ENCODE measurements around the gene SLC66A2. TPM values are rescaled to one million over a fixed set of nuclear protein-coding genes. Genes with fewer than 3 reads are reported as not detected.

Gene SLC66A2
- total RNA-seq, 1 donor from 2014 or later: 35.1 TPM

GRCh38 chr18:79915161-79916127 is 36.0 kb downstream of the SLC66A2 start:
- H3K27me3 Mint-ChIP-seq (ENCODE audit: unreplicated experiment): no peaks in the 10 kb centered on the region
- peaks cover 38% of the 10 kb centered on the region for H3K36me3 Mint-ChIP-seq (ENCODE audit: unreplicated experiment)
- peaks cover 3% of the 10 kb centered on the region for H3K4me1 Mint-ChIP-seq (ENCODE audit: unreplicated experiment)

GRCh38 chr18:79914614-79915160 is 36.8 kb downstream of the SLC66A2 start:
- H3K4me1 Mint-ChIP-seq (ENCODE audit: unreplicated experiment): peaks cover 3% of the 10 kb centered on the region
- no peaks in the 10 kb centered on the region for H3K27me3 Mint-ChIP-seq (ENCODE audit: unreplicated experiment)
- no peak overlapping the region for H3K27ac Mint-ChIP-seq (ENCODE audit: unreplicated experiment)
- TF ChIP-seq, protein P1, sequence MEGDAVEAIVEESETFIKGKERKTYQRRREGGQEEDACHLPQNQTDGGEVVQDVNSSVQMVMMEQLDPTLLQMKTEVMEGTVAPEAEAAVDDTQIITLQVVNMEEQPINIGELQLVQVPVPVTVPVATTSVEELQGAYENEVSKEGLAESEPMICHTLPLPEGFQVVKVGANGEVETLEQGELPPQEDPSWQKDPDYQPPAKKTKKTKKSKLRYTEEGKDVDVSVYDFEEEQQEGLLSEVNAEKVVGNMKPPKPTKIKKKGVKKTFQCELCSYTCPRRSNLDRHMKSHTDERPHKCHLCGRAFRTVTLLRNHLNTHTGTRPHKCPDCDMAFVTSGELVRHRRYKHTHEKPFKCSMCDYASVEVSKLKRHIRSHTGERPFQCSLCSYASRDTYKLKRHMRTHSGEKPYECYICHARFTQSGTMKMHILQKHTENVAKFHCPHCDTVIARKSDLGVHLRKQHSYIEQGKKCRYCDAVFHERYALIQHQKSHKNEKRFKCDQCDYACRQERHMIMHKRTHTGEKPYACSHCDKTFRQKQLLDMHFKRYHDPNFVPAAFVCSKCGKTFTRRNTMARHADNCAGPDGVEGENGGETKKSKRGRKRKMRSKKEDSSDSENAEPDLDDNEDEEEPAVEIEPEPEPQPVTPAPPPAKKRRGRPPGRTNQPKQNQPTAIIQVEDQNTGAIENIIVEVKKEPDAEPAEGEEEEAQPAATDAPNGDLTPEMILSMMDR (IDR thresholded peaks at IDR 0.05): no peak
- no peak overlapping the region for H3K4me3 Mint-ChIP-seq (ENCODE audit: unreplicated experiment)
- peak; percentile 68 for DNase-seq (ENCODE audit: extremely low spot score, unreplicated experiment)
- peaks cover 39% of the 10 kb centered on the region for H3K36me3 Mint-ChIP-seq (ENCODE audit: unreplicated experiment)
- no peaks in the 10 kb centered on the region for H3K9me3 Mint-ChIP-seq (ENCODE audit: unreplicated experiment)

More at GRCh38 chr18:79915161-79916127, 36.0 kb downstream of the SLC66A2 start:
- Mint-ChIP-seq H3K9me3 (ENCODE audit: unreplicated experiment) (no peaks in the 10 kb centered on the region), H3K27ac (ENCODE audit: unreplicated experiment) (no peak overlapping the region), H3K4me3 (ENCODE audit: unreplicated experiment) (no peak overlapping the region)
- peak; percentile 82 for DNase-seq (ENCODE audit: extremely low spot score, unreplicated experiment)
- TF ChIP-seq, protein P1 (IDR thresholded peaks at IDR 0.05): no peak

DNA sequence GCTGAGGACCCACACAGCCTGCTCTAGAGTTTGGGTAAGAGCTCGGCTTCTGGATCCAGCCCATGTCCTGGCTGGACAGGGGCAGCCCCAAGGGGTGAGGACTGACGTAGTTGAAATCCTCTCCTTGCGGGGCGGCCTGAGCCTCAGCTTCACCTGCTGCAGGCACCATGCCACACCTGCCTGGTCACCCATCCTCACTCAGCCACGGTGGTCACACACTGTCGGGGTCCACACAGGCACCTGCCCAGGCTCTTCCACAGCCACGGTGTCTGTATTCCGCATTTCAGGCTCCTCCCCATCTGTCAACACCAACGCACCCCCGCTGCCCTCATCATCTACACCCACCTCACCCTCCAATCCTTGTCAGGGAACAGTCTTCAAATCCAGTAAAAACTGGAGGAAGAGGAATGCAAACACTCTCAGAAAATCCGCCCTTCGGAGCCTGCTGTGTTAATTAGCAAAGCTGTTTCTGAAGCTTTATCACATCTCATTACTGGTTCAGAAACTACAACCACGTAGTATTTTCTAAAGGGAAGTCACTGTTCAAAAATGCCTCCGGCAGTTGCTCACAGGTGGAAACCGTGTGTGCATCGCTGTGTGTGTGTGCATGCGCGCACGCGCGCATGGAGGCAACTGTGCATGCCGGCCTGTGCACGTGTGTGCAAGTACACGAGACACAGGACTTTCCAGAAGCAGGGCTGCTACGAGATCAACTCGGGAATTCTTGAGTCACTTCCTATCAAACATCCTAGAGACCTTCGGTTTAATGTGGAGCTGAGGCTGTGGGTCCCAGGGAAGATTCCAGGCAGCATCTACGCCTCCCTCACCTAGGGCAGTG is 38.2 kb downstream of the SLC66A2 start:
- Mint-ChIP-seq H3K27ac (ENCODE audit: unreplicated experiment) (no peak overlapping the region), H3K36me3 (ENCODE audit: unreplicated experiment) (peaks cover 42% of the 10 kb centered on the region), H3K4me1 (ENCODE audit: unreplicated experiment) (peaks cover 3% of the 10 kb centered on the region), H3K4me3 (ENCODE audit: unreplicated experiment) (no peak overlapping the region), H3K9me3 (ENCODE audit: unreplicated experiment) (peaks cover 3% of the 10 kb centered on the region), H3K27me3 (ENCODE audit: unreplicated experiment) (no peaks in the 10 kb centered on the region)
- TF ChIP-seq, protein P1 (IDR thresholded peaks at IDR 0.05): no peak
- peak; percentile 83 for DNase-seq (ENCODE audit: extremely low spot score, unreplicated experiment)

- peak; percentile 80 for DNase-seq (ENCODE audit: extremely low spot score, unreplicated experiment)
- H3K9me3 Mint-ChIP-seq (ENCODE audit: unreplicated experiment): peaks cover 4% of the 10 kb centered on the region
Observed at GRCh38 chr18:79912409-79912991, 39.0 kb downstream of the SLC66A2 start.

More at GRCh38 chr18:79912409-79912991, 39.0 kb downstream of the SLC66A2 start:
- H3K36me3 Mint-ChIP-seq (ENCODE audit: unreplicated experiment): peaks cover 46% of the 10 kb centered on the region
- no peaks in the 10 kb centered on the region for H3K27me3 Mint-ChIP-seq (ENCODE audit: unreplicated experiment)
- H3K4me1 Mint-ChIP-seq (ENCODE audit: unreplicated experiment): peaks cover 3% of the 10 kb centered on the region
- TF ChIP-seq, protein P1 (IDR thresholded peaks at IDR 0.05): no peak
- H3K27ac Mint-ChIP-seq (ENCODE audit: unreplicated experiment): no peak overlapping the region
- H3K4me3 Mint-ChIP-seq (ENCODE audit: unreplicated experiment): no peak overlapping the region
